SKM-1 (cell line): ENCODE data around the gene MYLIP.

Source experiments
- DNase-seq: peaks from one replicate; lab custom pipeline; 2025; ENCODE audit not compliant: unreplicated experiment; lab: John Stamatoyannopoulos, UW

The MYLIP gene

GRCh38 chr6:16128759-16129622, at the start of gene MYLIP:
Gene MYLIP, plus strand, starts transcription at chr6:16129086. Its CDS starts 237 bp downstream, at chr6:16129323.
- peak; percentile 80 for DNase-seq

GRCh38 chr6:16079354-16079753, 49.5 kb upstream of the MYLIP start:
- DNase-seq, result no peak

GRCh38 chr6:16080204-16080603, 48.7 kb upstream of the MYLIP start:
- DNase-seq, result no peak

- DNase-seq, result no peak
Measured at GRCh38 chr6:16081326-16081725, 47.6 kb upstream of the MYLIP start.

- no peak for DNase-seq
Measured at GRCh38 chr6:16082361-16082760, 46.5 kb upstream of the MYLIP start.

- no peak for DNase-seq
Measured at GRCh38 chr6:16086965-16087364, 41.9 kb upstream of the MYLIP start.

GRCh38 chr6:16087386-16087785, 41.5 kb upstream of the MYLIP start:
- DNase-seq, result no peak

- no peak for DNase-seq
Measured at GRCh38 chr6:16088409-16088808, 40.5 kb upstream of the MYLIP start.

- DNase-seq, result no peak
Measured at GRCh38 chr6:16089232-16090062, 39.4 kb upstream of the MYLIP start.

- DNase-seq, result no peak
Measured at GRCh38 chr6:16090452-16090851, 38.4 kb upstream of the MYLIP start.

GRCh38 chr6:16090920-16091319, 38.0 kb upstream of the MYLIP start:
- DNase-seq, result no peak

- no peak for DNase-seq
Measured at GRCh38 chr6:16092140-16092539, 36.7 kb upstream of the MYLIP start.

- peak; percentile 52 for DNase-seq
Measured at GRCh38 chr6:16092990-16093389, 35.9 kb upstream of the MYLIP start.

- no peak for DNase-seq
Measured at GRCh38 chr6:16095180-16095579, 33.7 kb upstream of the MYLIP start.

- DNase-seq, result no peak
Measured at GRCh38 chr6:16097382-16098171, 31.3 kb upstream of the MYLIP start.

- no peak for DNase-seq
Measured at GRCh38 chr6:16098211-16098610, 30.7 kb upstream of the MYLIP start.

GRCh38 chr6:16102208-16102607, 26.7 kb upstream of the MYLIP start:
- DNase-seq, result no peak

GRCh38 chr6:16103722-16104121, 25.2 kb upstream of the MYLIP start:
- DNase-seq, result no peak

- no peak for DNase-seq
Measured at GRCh38 chr6:16104624-16105433, 24.1 kb upstream of the MYLIP start.

- DNase-seq, result peak; percentile 79
Measured at GRCh38 chr6:16105854-16106253, 23.0 kb upstream of the MYLIP start.
